GM19035 (cell line): ENCODE measurements around the gene ALDH16A1.

Source experiments
- ATAC-seq: cut with Tn5 transposase; IDR thresholded peaks from one replicate; pipeline ENCODE4 v1.9.1; 2021; ENCODE audit not compliant: unreplicated experiment

Gene ALDH16A1

DNA sequence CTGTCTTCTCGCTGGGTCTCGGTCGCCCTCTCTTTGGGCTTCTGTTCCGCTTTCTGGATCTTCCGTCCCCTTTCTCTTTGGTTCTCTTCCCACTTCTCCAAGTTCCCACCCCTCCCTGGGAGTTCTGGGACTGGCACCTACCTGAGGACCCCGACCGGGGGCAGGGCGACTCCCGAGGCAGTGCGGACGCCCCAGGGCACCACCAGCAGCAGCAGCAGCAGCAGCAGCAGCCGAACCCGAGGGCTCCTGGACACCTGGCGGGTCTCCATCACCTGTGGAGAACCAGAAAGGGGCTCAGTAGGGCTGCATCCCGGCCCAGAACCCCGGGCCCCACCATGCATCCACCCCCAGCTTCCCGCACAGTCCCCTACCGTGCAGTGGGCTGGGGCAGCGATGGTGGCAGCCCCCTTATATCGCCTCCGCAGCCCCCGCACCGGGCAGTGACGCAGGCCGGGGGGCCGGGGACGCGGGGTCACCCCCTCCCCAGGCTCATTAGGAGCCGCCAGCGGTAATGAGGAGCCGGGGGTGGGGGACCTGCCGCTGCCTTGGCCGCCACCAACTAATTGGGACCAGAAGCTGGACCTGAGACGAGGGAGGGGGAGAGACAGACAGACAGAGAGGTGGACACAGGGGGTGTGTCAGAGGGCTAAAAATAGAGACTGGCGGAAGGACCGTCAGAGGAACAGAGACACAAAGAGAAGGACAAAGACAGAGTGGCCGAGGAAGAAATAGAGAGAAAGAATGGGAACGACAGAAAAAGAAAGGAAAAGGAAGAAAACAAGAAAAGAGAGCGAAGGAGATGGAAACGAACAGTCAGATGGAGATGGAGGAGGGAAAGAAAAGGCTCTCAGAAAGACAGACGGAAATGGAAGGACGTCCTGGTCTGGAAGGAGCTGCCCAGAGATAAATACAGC is 29.7 kb upstream of the ALDH16A1 start, which contains the start of gene PTH2:
Gene PTH2, minus strand, starts transcription at position 371 of the 914 bp plus-strand sequence. Its CDS starts 102 bp downstream, at position 269.
- no peak for ATAC-seq

DNA sequence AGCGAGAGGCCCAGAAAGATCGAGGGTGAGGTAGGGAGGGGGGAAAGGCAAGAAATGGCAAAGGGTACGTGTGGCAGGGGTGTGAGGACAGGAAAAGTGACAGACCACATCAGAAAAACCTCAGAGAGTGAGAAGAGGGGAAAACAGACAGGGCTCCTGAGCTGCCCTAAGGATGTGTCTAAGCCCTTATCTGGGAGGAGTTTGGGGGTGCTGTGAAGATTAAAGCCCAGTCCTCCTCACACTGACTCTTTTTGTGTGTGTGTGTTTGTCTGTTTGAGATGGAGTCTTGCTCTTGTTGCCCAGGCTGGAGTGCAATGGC is 29.1 kb upstream of the ALDH16A1 start:
- ATAC-seq, result no peak

DNA sequence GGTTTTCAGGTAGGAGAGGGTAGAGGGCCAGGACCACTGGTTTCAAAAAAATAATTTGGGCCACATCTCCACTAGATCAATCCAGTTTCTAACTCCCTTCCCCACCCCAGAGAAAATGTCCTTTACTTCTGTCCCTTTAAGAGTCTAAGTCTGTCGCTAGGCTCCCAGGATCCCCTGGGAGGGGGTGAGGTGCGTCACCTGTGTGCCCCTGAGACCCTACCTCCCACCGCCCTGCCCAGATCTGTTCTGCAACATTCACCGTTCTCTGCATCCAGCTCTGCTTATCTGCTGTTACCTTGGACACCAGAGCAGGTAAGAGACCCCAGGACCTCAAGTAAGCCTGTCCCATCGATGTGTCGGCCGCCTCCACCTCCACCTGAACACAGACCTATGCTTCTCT is 27.8 kb upstream of the ALDH16A1 start, which contains the start of gene GFY:
Gene GFY, plus strand, starts transcription at position 211 of the 400 bp plus-strand sequence. CDS start 1,043 bp downstream, outside the sequence.
- ATAC-seq, result no peak

DNA sequence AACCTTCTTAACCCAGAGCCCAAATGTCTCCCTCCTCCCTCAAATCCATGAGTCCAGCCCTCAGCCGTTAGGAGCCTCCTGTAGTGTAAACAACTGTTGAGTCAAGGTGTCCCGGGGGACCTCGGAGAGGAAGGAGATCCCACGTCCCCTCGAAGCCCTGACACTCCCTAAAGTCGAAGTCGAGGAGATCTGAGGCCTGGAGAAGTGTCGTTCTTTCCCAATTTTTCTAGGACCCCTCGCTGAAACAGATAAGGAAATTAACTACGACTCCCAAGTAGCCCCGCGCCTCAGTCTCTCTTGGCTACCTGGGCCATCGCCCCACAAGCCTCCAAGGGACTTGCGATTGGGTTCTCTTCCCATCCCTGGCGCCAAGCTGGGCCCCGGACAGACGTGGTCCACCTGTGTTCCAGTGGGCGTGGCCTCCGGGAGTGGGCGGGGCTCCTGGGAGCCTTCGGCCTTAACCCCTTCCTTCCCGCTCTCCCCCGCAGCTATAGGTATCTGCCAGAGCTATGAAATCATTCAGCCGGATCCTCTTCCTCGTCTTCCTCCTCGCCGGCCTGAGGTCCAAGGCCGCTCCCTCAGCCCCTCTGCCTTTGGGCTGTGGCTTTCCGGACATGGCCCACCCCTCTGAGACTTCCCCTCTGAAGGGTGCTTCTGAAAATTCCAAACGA is 27.0 kb upstream of the ALDH16A1 start:
- no peak for ATAC-seq

DNA sequence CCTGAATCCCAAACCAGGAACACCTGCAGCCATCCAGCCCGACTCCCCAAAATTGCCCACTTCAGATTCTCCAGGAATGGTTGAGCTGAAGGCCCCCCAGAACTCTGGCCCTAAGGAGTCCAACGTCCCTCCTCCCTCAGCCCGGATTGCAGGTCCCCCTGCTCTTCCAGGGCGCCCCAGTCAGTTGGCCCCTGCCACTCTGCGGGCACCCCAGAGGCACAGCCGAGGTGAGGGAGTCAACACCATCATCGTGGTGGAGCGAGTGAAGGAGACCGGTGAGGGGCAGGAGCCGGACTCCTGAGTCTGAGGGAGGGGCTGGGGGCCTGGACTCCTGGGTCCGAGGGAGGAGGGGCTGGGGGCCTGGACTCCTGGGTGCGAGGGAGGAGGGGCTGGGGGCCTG is 25.7 kb upstream of the ALDH16A1 start:
- no peak for ATAC-seq

DNA sequence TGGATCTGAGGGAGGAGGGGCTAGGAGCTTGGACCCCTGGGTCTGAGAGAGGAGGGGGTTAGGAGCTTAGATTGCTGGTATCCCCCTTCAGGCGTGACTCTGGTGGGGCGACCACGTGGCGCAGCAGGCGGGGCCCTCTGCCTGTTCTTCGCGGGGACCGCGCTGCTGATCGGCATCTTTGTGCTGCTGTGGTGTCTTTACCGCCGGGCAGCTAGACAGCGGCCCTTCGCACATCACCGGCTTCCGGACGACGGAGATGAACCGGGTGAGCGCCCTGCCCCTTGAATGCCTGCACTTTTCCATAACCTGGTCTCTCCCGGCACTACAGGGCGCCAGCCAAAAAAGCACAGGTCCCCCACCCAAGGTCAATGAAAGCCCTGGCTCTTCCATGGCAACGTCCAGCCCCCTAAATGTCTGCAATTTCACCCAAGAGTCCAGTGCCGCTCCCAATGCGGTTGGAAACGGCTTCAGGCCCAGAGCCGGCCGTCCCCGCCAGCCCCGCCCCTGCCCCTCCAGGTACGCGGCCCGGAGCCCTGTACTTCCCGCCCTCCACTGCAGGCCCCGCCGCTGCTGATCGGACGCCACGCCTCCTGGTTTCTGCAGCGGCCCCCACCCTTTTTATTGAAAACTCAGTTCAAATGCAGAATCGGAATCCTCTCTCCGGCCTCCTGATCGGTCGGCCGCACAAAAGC is 25.0 kb upstream of the ALDH16A1 start:
- ATAC-seq, result no peak

DNA sequence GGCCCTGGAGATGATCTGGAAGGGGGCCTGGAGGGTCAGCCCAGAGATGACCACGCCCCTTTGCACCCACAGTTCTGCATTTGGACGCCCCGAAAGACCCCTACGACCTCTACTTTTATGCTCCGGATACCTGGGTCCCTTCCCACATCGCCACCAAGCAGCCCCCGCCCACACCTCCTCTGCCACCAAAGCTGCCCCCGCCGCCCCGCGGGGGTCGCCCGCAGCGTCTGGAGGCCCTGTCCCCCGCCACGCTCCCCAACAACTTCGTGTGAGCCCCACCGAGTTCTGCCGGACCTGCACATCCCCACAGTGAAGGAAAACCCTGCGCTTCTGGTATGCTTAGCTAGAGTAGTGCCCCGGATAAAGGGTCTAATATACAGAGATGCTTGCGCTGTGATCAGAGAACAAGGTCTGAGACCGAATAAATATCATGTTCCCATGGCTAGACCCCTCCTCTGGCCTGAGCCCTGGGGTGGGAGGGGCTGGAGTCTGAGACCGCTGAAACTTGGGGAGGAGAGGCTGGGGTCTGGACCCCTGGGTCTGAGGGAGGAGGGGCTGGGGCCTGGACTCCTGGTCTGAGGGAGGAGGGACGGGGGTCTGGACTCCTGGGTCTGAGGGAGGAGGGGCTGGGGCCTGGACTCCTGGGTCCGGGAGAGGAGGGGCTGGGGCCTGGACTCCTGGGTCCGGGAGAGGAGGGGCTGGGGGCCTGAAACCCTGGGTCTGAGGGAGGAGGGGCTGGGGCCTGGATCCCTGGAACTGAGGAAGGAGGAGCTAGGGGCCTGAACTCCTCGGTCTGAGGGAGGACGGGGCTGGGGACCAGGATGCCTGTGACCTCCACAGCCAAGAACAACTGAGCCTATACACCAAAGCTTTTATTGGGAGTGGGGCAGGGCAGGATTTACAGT is 24.2 kb upstream of the ALDH16A1 start:
- ATAC-seq, result no peak

DNA sequence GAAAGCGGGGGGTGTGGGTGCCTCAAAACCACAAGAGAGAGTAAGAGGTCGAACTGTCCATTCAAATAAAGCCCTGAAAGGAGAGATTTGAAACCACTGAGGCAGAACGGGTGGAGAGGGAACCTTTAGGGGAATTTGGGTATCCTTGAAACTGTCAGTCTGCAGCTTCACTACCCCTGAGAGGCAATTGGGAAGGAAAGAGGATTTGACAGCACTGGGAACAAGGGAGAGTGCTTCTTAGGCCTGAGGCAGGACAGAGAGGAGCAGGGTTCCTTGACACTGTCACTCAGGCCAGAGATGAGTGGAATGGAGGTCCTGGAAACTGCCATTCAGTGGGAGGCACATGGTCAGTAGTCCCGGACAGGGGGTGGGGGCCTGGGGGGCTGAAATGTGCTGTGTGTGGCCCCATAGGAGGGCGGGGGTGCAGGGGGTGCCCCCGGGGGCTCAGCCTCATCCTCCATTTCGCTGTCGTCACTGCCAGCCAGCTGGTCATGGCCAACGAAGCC is 22.8 kb upstream of the ALDH16A1 start:
- no peak for ATAC-seq

DNA sequence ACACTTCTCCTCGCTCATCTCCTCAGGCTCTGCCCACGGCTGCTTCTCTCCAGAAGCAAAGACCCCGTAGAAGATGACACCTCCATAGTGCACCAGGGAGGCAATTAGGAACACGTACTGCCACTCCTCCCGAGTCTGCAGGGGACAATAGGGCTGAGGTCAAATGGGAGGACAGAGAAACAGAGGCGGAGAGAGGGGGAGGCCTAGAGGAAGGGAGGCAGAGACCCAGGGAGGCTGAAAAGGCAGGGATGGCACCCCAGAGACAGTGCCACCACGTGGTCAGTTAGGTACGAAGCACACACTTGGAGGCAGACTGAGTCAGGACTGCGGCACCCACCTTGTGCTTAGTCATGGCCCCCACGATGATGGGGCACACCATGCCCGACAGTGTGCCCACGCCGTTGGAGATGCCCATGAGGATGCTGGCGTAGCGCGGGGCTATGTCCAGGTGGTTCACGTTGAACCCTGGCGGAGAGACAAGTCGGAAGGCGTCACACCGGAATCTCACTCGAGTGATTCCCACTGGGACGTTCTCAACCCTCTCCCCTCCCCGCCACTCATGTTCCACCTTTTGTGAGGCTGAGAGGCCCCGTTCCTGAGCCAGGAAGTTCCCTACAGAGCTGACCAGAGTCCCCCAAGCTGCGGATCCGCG is 22.2 kb upstream of the ALDH16A1 start:
- no peak for ATAC-seq

DNA sequence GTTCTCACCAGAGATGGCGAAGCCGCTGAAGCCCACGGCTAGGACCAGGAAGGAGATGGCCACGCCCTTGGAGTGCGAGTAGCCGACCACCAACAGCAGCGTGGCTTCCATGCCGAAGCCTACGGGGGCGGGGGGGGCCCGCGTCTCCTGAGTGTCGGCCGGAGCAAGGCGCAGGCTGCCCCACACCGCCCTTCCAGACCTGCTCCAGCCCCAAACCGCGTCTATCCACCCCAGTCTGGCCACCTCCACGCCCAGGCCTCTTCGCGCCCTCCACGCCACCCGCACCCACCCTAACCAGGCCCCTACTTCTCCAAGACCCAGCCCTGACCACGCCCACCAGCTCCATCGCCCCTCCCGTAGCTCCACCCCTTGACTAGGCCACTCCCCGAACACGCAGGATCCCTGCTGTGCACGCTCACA is 21.7 kb upstream of the ALDH16A1 start:
- ATAC-seq, result no peak

DNA sequence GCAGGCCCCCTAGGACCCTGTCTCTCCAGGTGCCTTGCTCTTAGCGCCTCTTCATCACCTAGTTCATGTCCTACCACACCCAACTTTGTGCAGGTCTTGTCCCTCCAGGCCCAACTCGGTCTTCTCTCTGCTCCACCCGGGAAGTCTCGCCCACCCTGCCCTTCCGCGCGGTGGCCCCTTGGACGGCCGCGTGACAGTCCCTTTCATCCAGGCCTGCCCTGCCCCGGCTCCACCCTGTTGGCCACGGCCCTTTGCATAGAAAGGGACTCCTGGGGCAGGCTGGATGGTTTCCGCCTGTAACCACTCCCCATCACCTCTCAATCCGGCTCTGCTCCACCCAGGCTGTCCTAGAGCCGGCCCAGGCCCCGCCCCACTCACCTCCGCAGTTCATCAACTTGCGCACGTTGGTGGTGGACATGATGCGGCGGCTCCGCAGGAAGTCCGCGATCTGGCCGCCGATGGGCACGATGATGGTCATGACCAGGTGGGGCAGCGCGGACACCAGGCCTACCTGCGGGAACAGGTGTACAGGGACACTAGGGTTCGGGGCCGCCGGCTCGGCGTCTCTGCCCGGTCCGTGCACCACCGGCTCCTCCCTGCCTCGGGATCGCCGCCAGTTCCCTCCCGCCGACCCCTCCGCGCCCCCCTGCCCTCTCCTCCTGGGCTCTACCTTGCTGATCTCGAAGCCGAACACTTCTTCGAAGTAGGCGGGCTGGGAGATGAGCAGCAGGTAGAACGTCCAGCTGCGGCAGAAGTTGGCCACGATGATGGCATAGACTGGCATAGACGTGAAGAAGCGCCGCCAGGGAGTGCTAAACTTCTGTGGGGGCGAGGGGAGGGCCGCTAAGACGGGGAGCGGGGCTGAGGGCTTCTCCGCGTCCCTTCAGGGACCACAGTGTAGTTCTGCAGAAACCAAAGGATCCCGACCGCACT is 20.6 kb upstream of the ALDH16A1 start:
- no peak for ATAC-seq

DNA sequence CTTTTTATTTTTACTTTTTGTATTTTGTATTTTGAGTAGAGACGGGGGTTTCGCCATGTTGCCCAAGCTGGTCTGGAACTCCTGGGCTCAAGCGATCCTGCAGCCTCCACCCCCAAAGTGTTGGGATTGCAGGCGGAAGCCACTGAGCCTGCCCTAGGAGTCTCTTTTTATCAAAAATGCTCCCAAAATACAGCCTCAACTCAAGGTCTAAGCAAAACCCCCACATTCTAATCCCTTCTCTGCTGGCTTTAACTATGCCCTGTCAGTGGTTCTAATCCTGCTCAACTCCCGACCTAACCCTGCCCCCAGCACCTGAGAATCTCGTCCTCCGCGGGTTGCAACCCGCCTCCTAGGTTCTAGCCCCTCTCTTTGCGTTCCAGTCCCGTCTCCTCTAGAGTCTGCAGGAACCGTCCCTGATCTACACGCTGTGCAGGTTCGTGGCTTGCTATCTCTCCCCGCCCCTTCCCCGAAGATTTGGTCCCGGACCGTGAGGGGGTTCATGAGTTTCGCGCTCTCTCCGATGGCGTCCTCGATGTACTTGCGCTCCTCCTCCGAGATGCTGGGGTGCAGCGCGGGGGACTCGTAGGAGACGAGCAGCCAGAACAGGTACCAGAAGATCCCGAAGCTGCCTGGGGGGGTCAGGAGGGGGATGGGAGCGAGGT is 19.7 kb upstream of the ALDH16A1 start:
- no peak for ATAC-seq

DNA sequence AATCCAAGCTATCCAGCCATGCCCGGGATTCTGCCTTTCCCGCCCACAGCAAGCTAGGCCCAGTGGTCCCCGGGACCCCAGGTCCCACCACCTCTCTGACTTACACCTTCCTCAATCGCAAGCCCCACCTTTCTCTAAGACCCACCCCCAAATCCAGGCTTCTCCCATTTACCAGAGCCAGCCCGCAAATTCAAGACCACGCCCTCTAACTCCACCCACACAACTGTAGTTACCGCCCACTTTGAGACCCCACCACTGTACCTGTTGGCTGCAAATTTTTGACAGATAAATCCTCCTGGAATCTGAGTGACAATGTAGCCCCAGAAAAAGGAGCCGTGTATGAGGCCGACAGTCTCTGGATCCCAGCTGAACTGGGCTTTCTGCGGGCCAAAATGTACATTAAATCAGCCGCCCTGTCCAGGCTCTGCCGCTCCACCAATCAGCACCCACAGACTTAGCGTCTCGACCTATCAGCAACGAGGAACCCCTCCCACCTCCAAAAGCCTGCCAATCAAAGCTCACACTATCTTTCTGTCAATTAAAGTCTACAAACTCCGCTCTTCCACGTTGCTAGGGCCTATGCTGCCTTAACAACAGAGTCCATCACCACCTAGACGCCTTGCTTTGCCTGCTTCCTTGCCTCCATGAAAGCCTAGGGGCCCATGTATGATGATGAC is 18.0 kb upstream of the ALDH16A1 start:
- ATAC-seq, result no peak

DNA sequence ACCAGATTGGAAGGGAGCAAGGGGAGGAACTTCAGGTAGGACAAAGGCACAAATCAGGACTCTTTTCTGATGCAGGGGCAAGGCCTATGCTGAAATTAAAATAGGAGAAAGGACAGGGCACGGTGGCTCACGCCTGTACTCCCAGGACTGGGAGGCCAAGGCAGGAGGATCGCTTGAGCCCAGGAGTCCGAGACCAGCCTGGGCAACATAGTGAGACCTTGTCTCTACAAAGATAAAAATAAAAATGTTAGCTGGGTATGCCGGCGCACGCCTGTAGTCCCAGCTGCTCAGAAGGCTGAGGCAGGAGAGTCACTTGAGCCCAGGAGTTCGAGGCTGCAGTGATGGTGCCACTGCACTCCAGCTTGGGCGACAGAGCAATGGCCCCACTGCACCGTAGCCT is 17.4 kb upstream of the ALDH16A1 start:
- no peak for ATAC-seq

DNA sequence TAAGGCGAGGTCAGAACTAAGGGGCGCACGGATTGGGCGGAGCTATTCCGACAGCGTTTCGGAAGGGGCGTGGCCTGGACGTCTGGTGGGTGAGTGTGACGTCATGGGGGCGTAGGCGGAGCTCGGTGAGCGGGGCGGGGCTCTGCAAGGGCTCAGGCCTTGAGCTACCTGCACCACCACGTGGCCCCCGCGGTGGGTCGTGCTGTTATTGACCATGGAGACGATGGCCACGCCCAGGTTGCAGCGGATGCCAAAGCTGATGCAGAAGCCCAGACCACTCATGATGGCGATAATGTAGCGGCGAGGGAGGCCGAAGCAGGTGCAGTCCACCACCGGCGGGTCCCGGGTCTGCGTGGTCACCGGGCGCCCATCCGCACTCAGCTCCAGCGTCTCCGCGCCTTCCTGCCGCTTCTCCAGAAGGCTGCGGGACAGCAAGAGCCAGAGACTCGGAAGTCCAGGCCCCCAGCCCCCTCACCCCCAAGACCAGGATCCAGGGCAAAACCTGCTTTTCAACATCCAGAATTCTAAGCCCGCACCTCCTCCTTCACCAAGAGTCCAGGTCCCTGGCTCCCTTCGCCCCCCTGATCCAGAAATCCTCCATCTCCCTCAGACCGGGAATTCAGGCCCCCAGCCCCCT is 16.5 kb upstream of the ALDH16A1 start:
- no peak for ATAC-seq

DNA sequence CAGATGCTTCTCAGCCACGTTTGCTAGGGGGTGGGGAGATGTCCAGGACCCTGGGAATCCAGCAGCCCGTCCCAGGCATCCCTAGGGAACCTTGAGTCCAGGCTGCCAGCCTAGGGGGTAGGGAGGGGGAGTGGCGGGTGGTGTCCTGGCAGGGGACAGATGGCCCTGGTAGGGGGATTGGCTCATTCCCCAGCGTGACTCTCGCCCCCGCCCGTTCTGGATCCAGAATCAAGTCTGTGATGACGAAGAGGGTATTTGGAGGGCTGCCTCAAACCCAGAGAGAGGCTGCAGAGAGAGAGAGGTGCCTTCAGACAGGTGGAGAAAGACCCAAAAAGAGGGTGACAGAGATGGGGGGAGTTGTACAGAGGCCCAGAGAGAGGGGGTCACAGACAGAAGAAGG is 15.8 kb upstream of the ALDH16A1 start:
- no peak for ATAC-seq

DNA sequence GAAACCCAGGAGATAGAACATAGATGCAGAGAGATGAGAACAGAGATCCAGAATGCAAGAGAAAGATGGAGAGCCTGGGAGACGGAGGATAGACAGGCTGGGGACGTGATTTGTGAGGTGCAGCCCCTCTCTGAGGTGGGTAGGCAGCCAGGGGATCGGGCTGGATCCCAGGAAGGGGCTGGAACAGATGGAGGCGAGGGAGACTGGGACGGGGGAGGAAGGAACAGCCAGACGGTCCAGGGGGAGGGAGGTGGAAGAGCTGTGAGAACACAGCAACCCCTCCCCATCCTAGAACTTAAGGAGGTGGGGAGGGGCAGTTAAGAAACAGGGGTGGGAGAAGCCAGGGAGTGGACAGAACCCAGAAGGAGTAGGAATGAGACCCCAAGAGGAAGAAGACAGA is 14.8 kb upstream of the ALDH16A1 start:
- no peak for ATAC-seq
